HEK293 (cell line): ENCODE results near the gene ZC2HC1C.

Experiments
- ZNF112 ChIP-seq: fragments of 450-650 bp; formaldehyde crosslinking; IDR thresholded peaks from 2 replicates; pipeline ENCODE4 v1.5.0; 2017; ENCODE audit warnings: missing biosample characterization, missing genetic modification characterization
- ZNF274 ChIP-seq, 2 experiments: fragments of 200-500 bp in 1 of 2; fragments of 450-650 bp in 1 of 2; sonication (Bioruptor generic) in 1 of 2; formaldehyde crosslinking in 1 of 2; IDR thresholded peaks; 2 replicates each; pipeline versions ENCODE4 v1.5.1 to v1.6.1; 2014 to 2016; ENCODE audit warnings: borderline replicate concordance in 1 of 2, inconsistent platforms in 1 of 2, low read length in 1 of 2, missing biosample characterization in 1 of 2, missing genetic modification characterization in 1 of 2
- TF ChIP-seq, protein P1 (sequence below): fragments of 450-650 bp; IDR thresholded peaks from 2 replicates; pipeline ENCODE4 v1.5.1; 2018; ENCODE audit warnings: missing biosample characterization, mild to moderate bottlenecking, missing genetic modification characterization
- TF ChIP-seq, protein P2 (sequence below): fragments of 450-650 bp; formaldehyde crosslinking; IDR thresholded peaks from 2 replicates; pipeline ENCODE4 v1.5.1; 2016; ENCODE audit warnings: missing biosample characterization, missing genetic modification characterization
- TF ChIP-seq, protein P3 (sequence below): fragments of 450-650 bp; formaldehyde crosslinking; IDR thresholded peaks from 2 replicates; pipeline ENCODE4 v1.5.1; 2017; ENCODE audit warnings: missing biosample characterization, missing genetic modification characterization

DNA sequence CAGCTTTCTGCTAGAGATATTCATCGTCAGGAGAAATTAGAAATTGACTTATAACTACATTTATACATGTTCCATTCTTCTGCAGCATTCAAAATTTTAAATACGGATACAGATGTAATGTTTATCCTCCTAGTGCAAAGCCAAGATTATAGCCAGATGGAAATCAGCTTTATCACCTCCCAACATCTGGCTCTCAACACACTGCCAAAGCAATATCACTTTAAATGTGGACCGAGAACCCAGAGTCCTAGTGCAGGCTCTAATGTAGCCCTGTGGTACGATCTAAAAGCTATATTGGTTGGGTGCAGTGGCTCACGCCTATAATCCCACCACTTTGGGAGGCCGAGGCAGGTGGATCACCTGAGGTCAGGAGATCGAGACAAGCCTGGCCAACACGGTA is 24.7 kb upstream of the ZC2HC1C start:
- TF ChIP-seq, protein P1, sequence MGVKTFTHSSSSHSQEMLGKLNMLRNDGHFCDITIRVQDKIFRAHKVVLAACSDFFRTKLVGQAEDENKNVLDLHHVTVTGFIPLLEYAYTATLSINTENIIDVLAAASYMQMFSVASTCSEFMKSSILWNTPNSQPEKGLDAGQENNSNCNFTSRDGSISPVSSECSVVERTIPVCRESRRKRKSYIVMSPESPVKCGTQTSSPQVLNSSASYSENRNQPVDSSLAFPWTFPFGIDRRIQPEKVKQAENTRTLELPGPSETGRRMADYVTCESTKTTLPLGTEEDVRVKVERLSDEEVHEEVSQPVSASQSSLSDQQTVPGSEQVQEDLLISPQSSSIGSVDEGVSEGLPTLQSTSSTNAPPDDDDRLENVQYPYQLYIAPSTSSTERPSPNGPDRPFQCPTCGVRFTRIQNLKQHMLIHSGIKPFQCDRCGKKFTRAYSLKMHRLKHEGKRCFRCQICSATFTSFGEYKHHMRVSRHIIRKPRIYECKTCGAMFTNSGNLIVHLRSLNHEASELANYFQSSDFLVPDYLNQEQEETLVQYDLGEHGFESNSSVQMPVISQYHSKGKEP (tag by site-specific recombination): no peak
- TF ChIP-seq ZNF274 (IDR thresholded peaks at IDR 0.05; ENCODE audit: low read length) (no peak), ZNF274 (tag by site-specific recombination; IDR thresholded peaks at IDR 0.05; ENCODE audit: borderline replicate concordance) (no peak), ZNF112 (tag by site-specific recombination) (no peak)
- TF ChIP-seq, protein P2, sequence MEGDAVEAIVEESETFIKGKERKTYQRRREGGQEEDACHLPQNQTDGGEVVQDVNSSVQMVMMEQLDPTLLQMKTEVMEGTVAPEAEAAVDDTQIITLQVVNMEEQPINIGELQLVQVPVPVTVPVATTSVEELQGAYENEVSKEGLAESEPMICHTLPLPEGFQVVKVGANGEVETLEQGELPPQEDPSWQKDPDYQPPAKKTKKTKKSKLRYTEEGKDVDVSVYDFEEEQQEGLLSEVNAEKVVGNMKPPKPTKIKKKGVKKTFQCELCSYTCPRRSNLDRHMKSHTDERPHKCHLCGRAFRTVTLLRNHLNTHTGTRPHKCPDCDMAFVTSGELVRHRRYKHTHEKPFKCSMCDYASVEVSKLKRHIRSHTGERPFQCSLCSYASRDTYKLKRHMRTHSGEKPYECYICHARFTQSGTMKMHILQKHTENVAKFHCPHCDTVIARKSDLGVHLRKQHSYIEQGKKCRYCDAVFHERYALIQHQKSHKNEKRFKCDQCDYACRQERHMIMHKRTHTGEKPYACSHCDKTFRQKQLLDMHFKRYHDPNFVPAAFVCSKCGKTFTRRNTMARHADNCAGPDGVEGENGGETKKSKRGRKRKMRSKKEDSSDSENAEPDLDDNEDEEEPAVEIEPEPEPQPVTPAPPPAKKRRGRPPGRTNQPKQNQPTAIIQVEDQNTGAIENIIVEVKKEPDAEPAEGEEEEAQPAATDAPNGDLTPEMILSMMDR (tag by site-specific recombination): no peak
- TF ChIP-seq, protein P3, sequence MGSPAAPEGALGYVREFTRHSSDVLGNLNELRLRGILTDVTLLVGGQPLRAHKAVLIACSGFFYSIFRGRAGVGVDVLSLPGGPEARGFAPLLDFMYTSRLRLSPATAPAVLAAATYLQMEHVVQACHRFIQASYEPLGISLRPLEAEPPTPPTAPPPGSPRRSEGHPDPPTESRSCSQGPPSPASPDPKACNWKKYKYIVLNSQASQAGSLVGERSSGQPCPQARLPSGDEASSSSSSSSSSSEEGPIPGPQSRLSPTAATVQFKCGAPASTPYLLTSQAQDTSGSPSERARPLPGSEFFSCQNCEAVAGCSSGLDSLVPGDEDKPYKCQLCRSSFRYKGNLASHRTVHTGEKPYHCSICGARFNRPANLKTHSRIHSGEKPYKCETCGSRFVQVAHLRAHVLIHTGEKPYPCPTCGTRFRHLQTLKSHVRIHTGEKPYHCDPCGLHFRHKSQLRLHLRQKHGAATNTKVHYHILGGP: no peak
